Activated T-helper 17 cell treated with anti-CD3 and anti-CD28 coated beads, Interleukin-2, amount 50 U/mL, for 72 hours (primary cell): ENCODE measurements around the gene COMMD6. TPM values are rescaled to one million over a fixed set of nuclear protein-coding genes. Genes with fewer than 3 reads are reported as not detected.

Experiments used
- ATAC-seq: fragments of 150-1000 bp; cut with Tn5 transposase; replicated peaks from 2 replicates; pipeline ENCODE4 v1.10.0; 2021; ENCODE audit warnings: mild to moderate bottlenecking, moderate library complexity
- H3K27ac Mint-ChIP-seq: one replicate; pipeline ENCODE4 v1.8.0; 2022; ENCODE audit warnings: mixed read lengths
- H3K27me3 Mint-ChIP-seq: one replicate; pipeline ENCODE4 v1.8.0; 2022; ENCODE audit warnings: mixed read lengths
- H3K36me3 Mint-ChIP-seq: one replicate; pipeline ENCODE4 v1.8.0; 2022; ENCODE audit warnings: low read depth, mild to moderate bottlenecking, mixed read lengths
- H3K4me1 Mint-ChIP-seq: one replicate; pipeline ENCODE4 v1.8.0; 2022; ENCODE audit warnings: mixed read lengths
- H3K4me3 Mint-ChIP-seq: one replicate; pipeline ENCODE4 v1.8.0; 2022; ENCODE audit warnings: mild to moderate bottlenecking, mixed read lengths
- H3K9me3 Mint-ChIP-seq: one replicate; pipeline ENCODE4 v1.8.0; 2022; ENCODE audit warnings: mixed read lengths
- total RNA-seq, 2 donors: library from RNA; stranded (reverse); gene quantifications; one replicate each; pipeline ENCODE4 v1.2.3, GENCODE V29; 2022

COMMD6 gene
- total RNA-seq, 2 donors from 2014 or later: 110 to 155 TPM

- Mint-ChIP-seq H3K27me3 (peaks cover 12% of the 10 kb centered on the region), H3K4me3 (no peak overlapping the region), H3K9me3 (peaks cover 3% of the 10 kb centered on the region), H3K27ac (no peak overlapping the region), H3K4me1 (no peaks in the 10 kb centered on the region), H3K36me3 (no peaks in the 10 kb centered on the region)
- ATAC-seq: no peak
Observed at GRCh38 chr13:75511051-75511625, 26.5 kb downstream of the COMMD6 start.

- H3K4me3 Mint-ChIP-seq: no peak overlapping the region
- no peak for ATAC-seq
- H3K36me3 Mint-ChIP-seq: no peaks in the 10 kb centered on the region
- no peak overlapping the region for H3K27ac Mint-ChIP-seq
- H3K27me3 Mint-ChIP-seq: peaks cover 2% of the 10 kb centered on the region
- H3K9me3 Mint-ChIP-seq: no peaks in the 10 kb centered on the region
- no peaks in the 10 kb centered on the region for H3K4me1 Mint-ChIP-seq
Observed at GRCh38 chr13:75508002-75508548, 29.6 kb downstream of the COMMD6 start.

DNA sequence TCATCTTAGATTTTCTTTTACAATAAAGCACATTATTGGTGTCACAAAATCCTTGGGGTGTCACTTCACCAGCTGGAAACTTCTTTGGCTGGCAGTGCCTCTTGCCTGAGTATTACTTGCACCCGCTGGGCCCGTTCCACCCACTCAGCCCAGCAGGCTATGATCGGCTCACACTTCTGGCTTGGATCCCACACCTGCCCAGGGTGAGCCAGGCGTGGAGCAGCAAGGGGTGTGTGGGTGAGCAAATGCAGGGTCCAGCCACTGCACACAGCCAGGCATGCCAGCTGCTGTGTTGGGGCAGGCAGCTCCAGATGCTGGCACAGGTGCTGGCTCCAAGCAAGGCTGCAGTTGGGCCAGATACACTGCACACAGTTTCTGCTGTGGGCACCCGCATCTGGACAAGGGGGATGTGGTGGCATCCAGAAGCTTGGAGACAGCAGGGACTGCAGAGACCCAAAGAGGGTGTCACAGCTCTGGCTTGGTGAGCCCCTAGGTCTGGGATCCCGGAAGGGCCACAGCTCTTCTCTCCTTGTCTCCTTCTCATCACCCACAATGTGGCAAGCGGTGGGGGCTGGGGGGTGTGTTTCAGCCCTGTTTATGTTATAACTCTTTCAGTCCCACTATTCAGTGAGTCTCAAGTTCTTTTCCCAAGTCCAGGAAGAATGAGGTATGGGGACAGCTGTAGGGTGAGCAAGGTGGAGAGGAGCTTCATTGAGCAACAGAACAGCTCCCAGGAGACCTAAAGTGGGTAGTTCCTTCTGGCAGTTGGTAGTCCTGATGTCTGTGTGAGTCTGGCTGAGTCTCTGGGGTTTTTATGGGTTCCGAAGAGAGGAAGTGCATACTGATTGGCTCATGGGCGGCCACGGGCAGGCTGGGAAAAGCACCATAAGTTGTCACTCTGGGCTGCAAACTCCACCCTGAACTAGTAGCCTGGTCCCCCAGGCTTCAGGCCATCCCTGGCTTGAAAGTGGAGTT lies 30.3 kb downstream of the COMMD6 start:
- Mint-ChIP-seq H3K9me3 (no peaks in the 10 kb centered on the region), H3K4me1 (no peaks in the 10 kb centered on the region), H3K4me3 (no peak overlapping the region), H3K27me3 (no peaks in the 10 kb centered on the region), H3K36me3 (no peaks in the 10 kb centered on the region), H3K27ac (no peak overlapping the region)
- ATAC-seq: no peak

GRCh38 chr13:75506018-75506417 lies 31.6 kb downstream of the COMMD6 start:
- H3K27me3 Mint-ChIP-seq: no peaks in the 10 kb centered on the region
- no peak overlapping the region for H3K4me3 Mint-ChIP-seq
- ATAC-seq: no peak
- H3K27ac Mint-ChIP-seq: no peak overlapping the region
- H3K36me3 Mint-ChIP-seq: no peaks in the 10 kb centered on the region
- H3K9me3 Mint-ChIP-seq: no peaks in the 10 kb centered on the region
- no peaks in the 10 kb centered on the region for H3K4me1 Mint-ChIP-seq

- H3K4me3 Mint-ChIP-seq: no peak overlapping the region
- no peaks in the 10 kb centered on the region for H3K36me3 Mint-ChIP-seq
- no peaks in the 10 kb centered on the region for H3K4me1 Mint-ChIP-seq
- H3K27me3 Mint-ChIP-seq: no peaks in the 10 kb centered on the region
- no peaks in the 10 kb centered on the region for H3K9me3 Mint-ChIP-seq
- no peak for ATAC-seq
- H3K27ac Mint-ChIP-seq: no peak overlapping the region
Observed at GRCh38 chr13:75505327-75505726, 32.3 kb downstream of the COMMD6 start.

DNA sequence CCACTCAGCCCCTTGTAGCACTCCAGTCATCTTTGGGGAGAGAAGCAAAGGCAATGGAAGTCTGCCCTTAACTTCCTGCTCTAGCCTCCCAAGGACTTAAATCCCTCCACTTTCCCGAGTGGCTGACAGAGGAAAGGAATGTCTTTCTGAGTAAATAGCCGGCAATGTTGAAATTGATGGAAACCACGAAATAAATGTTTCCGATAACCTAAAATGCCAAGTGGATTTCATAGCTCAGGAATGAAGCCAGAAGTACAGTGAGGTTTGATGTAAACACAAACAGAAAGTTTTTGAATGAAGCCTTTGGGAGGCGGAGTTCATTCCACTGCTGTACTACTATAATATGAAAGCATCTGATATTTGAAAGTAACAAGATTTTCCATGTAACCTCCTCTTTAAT lies 41.7 kb downstream of the COMMD6 start:
- Mint-ChIP-seq H3K4me3 (no peak overlapping the region), H3K27me3 (peaks cover 22% of the 10 kb centered on the region), H3K27ac (no peak overlapping the region), H3K4me1 (no peaks in the 10 kb centered on the region), H3K9me3 (no peaks in the 10 kb centered on the region), H3K36me3 (no peaks in the 10 kb centered on the region)
- no peak for ATAC-seq

DNA sequence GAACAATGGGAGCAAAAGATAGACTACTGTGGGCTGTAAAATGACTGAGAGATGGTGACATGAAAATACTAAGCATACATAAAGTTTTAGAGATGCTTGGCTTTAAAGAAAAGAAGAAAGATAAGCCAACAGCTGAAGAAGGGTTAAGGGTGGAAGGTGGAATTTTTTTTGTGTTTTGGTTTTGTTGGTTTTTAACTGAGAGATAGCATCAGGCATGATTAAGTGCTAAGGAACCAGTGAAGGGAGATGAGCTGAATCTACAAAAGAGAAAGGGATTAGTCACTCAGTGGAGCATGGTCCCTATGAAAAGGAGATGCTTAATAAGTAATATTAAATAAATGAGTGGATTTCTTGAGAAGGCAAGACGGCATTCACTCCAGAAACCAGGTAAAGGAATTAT lies 43.1 kb downstream of the COMMD6 start:
- Mint-ChIP-seq H3K36me3 (no peaks in the 10 kb centered on the region), H3K27ac (no peak overlapping the region), H3K4me1 (no peaks in the 10 kb centered on the region), H3K4me3 (no peak overlapping the region), H3K27me3 (peaks cover 23% of the 10 kb centered on the region), H3K9me3 (no peaks in the 10 kb centered on the region)
- ATAC-seq: no peak

- ATAC-seq: no peak
- no peaks in the 10 kb centered on the region for H3K9me3 Mint-ChIP-seq
- no peak overlapping the region for H3K4me3 Mint-ChIP-seq
- no peaks in the 10 kb centered on the region for H3K4me1 Mint-ChIP-seq
- H3K36me3 Mint-ChIP-seq: no peaks in the 10 kb centered on the region
- peaks cover 19% of the 10 kb centered on the region for H3K27me3 Mint-ChIP-seq
- no peak overlapping the region for H3K27ac Mint-ChIP-seq
Observed at GRCh38 chr13:75493156-75493555, 44.5 kb downstream of the COMMD6 start.

DNA sequence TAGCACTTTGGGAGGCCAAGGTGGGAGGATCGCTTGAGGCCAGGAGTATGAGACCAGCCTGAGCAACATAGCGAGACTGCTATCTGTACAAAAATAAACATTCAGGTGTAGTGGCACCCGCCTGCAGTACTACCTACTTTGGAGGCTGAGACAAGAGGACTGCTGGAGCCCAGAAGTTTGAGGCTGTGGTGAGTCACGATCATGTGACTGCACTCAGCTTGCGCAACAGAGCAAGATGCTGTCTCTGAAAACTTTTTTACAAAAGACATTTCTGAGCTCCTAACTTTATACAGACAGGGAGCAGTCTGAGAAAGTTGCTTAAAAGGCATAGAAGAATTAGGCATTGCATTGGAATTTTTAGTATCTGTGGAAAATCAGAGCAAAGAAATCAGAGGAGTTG lies 45.3 kb downstream of the COMMD6 start:
- Mint-ChIP-seq H3K4me3 (no peak overlapping the region), H3K27ac (no peak overlapping the region), H3K27me3 (peaks cover 19% of the 10 kb centered on the region), H3K9me3 (no peaks in the 10 kb centered on the region), H3K36me3 (no peaks in the 10 kb centered on the region), H3K4me1 (no peaks in the 10 kb centered on the region)
- ATAC-seq: no peak

DNA sequence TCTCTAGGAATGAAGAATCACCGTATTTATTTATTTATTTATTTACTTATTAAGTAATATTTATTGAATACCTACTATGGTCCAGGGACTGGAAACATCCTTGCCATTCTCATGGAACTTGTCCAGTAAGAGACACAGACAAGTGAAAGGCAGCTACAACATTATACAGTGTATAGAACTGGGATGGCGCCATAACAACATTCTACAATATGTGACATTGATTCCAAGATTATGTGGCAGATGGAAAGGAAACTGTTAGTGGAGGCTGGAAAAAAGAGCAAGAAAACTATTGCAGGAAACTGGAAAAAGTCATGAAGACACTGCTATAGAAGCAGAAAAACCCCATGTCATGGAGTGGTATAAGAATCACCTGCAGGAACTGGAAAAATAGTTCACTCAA lies 46.3 kb downstream of the COMMD6 start:
- no peak for ATAC-seq
- no peak overlapping the region for H3K4me3 Mint-ChIP-seq
- no peaks in the 10 kb centered on the region for H3K9me3 Mint-ChIP-seq
- no peaks in the 10 kb centered on the region for H3K4me1 Mint-ChIP-seq
- H3K27me3 Mint-ChIP-seq: peaks cover 27% of the 10 kb centered on the region
- H3K27ac Mint-ChIP-seq: no peak overlapping the region
- H3K36me3 Mint-ChIP-seq: no peaks in the 10 kb centered on the region

DNA sequence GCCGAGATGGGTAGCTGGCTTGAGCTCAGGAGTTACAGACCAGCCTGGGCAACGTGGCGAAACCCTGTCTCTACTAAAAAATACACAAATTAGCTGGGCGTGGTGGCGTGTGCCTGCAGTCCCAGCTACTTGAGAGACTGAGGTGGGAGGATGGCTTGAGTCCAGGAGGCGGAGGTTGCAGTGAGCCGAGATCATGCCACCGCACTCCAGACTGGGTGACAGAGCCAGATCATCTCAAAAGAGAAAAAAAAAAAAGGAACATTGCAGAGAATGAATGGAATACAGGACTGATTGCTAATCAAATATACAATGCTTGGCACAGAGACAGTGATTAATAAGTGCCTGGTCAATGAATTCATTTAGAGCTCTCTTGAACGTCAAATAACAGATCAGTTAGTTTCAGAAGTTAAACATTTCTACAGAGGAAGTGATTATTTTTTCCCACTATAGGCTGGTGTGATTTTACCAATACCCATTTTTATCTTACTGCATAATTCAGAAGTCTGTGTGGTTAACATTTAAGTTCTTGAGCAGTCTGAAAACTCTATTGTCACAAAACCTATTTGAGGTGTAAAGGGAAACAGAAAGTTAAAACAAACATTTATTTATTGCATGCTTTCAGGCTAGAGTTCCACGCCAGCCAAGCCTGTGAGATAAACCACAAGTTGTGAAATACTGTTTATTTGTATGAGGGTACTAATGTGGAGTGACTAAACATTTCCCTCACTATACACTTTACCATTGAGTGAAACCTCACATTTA lies 48.0 kb downstream of the COMMD6 start:
- Mint-ChIP-seq H3K4me3 (no peak overlapping the region), H3K36me3 (no peaks in the 10 kb centered on the region), H3K27ac (no peak overlapping the region), H3K27me3 (peaks cover 34% of the 10 kb centered on the region), H3K4me1 (peaks cover 6% of the 10 kb centered on the region), H3K9me3 (no peaks in the 10 kb centered on the region)
- ATAC-seq: peak; percentile 59

DNA sequence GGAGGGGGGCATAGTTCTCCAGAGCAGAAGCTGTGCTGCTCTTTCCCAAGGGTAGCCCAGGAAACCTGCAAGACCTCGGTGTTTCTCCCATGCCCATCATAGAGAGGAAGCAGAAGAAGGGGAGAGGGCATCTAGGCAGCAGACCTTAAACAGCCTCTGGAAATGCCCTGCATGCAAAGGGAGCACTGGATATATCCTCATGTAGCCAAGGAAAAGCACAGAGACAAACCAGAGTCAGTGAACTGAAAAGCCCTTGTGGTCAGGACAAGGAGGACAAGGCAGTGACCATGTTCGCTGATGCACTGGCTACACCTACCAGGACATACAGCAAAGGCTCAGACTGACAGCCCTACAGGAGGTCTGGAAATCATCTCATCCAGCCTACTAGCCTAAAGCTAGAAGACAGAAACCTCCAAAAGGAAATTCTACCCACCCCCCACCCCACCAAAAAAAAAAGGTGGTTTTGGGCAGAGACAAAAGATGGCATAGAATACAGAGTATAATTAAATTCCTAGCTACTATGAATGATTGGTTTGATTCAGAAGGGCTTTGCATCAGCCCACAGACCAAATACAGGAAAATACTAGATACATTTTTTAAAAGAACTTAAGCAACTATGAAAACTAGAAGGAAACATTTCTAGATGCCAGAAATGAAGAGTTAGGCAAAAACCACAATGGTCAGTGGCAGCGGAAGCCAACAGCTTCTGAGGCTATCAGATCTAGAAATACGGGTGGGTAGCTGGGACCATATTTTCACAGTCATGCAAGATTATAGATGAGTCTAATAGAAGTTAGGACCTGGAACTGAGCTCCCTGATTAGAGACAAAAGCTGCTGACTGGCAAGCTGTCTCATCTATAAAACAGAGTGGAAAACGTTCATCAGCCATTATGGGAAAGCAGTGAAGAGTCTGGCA lies 51.2 kb downstream of the COMMD6 start:
- no peak overlapping the region for H3K27ac Mint-ChIP-seq

GRCh38 chr13:75485286-75486062 lies 52.2 kb downstream of the COMMD6 start:
- H3K4me3 Mint-ChIP-seq: no peak overlapping the region
- peaks cover 6% of the 10 kb centered on the region for H3K36me3 Mint-ChIP-seq
- H3K27me3 Mint-ChIP-seq: peaks cover 34% of the 10 kb centered on the region
- peaks cover 11% of the 10 kb centered on the region for H3K4me1 Mint-ChIP-seq
- H3K9me3 Mint-ChIP-seq: no peaks in the 10 kb centered on the region
- no peak for ATAC-seq
- no peak overlapping the region for H3K27ac Mint-ChIP-seq

More for the DNA sequence above, 51.2 kb downstream of the COMMD6 start:
- Mint-ChIP-seq H3K4me3 (no peak overlapping the region), H3K9me3 (no peaks in the 10 kb centered on the region), H3K27me3 (peaks cover 32% of the 10 kb centered on the region), H3K4me1 (peaks cover 11% of the 10 kb centered on the region), H3K36me3 (peaks cover 6% of the 10 kb centered on the region)
- ATAC-seq: no peak
